MCF 10A (cell line): ENCODE data around the gene ZPBP. TPM values are rescaled to one million over a fixed set of nuclear protein-coding genes. Genes with fewer than 3 reads are reported as not detected.

ENCODE experiments used
- BruUV-seq: library from RNA; stranded (reverse); fragments of 400-500 nt; replicated peaks from 2 replicates; lab custom pipeline; 2021; lab: Mats Ljungman, UMichigan
- CTCF ChIA-PET: fragments of 300-600 bp; sonication (Branson Sonifier 250); formaldehyde crosslinking; extraction: SDS; loops from one replicate; lab custom pipeline; 2021; ENCODE audit warnings: antibody characterized with exemption, inconsistent platforms; lab: Yijun Ruan, JAX
- POLR2A ChIA-PET: fragments of 300-600, 350-650 bp; sonication (Branson Sonifier 250); formaldehyde crosslinking; extraction: SDS; loops from one replicate; lab custom pipeline; 2020; ENCODE audit warnings: antibody characterized with exemption, inconsistent platforms; lab: Yijun Ruan, JAX
- DNase-seq: peaks from one replicate; pipeline ENCODE4 v3.0.0-alpha.2; 2018; ENCODE audit not compliant: unreplicated experiment
- H3K27ac Mint-ChIP-seq: one replicate; pipeline ENCODE4 v1.8.0; 2022; ENCODE audit warnings: mild to moderate bottlenecking, low read depth, mixed read lengths; ENCODE audit not compliant: unreplicated experiment
- H3K27me3 Mint-ChIP-seq: one replicate; pipeline ENCODE4 v1.8.0; 2022; ENCODE audit warnings: mixed read lengths; ENCODE audit not compliant: insufficient read depth, unreplicated experiment
- H3K36me3 Mint-ChIP-seq: one replicate; pipeline ENCODE4 v1.8.0; 2022; ENCODE audit warnings: mild to moderate bottlenecking, moderate library complexity, mixed read lengths; ENCODE audit not compliant: insufficient read depth, unreplicated experiment
- H3K4me1 Mint-ChIP-seq: one replicate; pipeline ENCODE4 v1.8.0; 2022; ENCODE audit warnings: mixed read lengths; ENCODE audit not compliant: insufficient read depth, unreplicated experiment
- H3K4me3 Mint-ChIP-seq: one replicate; pipeline ENCODE4 v1.8.0; 2022; ENCODE audit warnings: mild to moderate bottlenecking, moderate library complexity, mixed read lengths; ENCODE audit not compliant: unreplicated experiment
- H3K9me3 Mint-ChIP-seq: one replicate; pipeline ENCODE4 v1.8.0; 2022; ENCODE audit warnings: mixed read lengths; ENCODE audit not compliant: unreplicated experiment
- intact Hi-C: fragments of 100-400 bp; cut with micrococcal nuclease; formaldehyde crosslinking; loops from 2 replicates; pipeline ENCODE4 v1.14.1; 2022
- total RNA-seq: library from RNA; stranded (reverse); gene quantifications from 2 replicates; pipeline ENCODE4 v1.2.3, GENCODE V29; 2022
- TF ChIP-seq, protein P1 (sequence below): fragments of 200-600 bp; IDR thresholded peaks from one replicate; pipeline ENCODE4 v1.8.0; 2022; ENCODE audit warnings: antibody characterized with exemption, mild to moderate bottlenecking; ENCODE audit not compliant: unreplicated experiment

The ZPBP gene
- total RNA-seq, 1 experiment from 2014 or later = not detected

DNA sequence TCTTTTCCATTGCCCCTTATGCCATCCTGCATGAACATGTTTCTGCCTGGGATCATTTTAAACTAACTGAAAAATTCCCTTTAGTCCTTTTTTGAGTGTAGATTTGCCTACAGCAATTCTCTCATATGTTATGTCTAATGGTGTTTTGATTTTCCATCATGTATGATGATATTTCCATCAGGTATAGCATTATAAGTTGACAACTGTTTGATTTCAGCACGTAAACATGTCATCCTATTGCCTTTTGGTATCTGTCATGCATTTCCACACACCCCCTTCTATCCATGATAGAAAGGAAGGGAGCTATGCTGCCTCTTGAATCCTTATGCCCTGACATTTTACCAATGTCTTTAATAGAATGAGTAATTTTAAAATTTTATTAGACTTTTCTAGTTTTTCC lies 116.8 kb downstream of the ZPBP start:
- H3K4me3 Mint-ChIP-seq = no peak overlapping the region
- TF ChIP-seq, protein P1, sequence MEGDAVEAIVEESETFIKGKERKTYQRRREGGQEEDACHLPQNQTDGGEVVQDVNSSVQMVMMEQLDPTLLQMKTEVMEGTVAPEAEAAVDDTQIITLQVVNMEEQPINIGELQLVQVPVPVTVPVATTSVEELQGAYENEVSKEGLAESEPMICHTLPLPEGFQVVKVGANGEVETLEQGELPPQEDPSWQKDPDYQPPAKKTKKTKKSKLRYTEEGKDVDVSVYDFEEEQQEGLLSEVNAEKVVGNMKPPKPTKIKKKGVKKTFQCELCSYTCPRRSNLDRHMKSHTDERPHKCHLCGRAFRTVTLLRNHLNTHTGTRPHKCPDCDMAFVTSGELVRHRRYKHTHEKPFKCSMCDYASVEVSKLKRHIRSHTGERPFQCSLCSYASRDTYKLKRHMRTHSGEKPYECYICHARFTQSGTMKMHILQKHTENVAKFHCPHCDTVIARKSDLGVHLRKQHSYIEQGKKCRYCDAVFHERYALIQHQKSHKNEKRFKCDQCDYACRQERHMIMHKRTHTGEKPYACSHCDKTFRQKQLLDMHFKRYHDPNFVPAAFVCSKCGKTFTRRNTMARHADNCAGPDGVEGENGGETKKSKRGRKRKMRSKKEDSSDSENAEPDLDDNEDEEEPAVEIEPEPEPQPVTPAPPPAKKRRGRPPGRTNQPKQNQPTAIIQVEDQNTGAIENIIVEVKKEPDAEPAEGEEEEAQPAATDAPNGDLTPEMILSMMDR = no peak
- H3K9me3 Mint-ChIP-seq = no peaks in the 10 kb centered on the region
- CTCF ChIA-PET = no interaction called here
- intact Hi-C loops = no loop called here
- H3K4me1 Mint-ChIP-seq = no peaks in the 10 kb centered on the region
- POLR2A ChIA-PET = no interaction called here
- no TSS peak for BruUV-seq
- H3K27me3 Mint-ChIP-seq = peaks cover 48% of the 10 kb centered on the region
- H3K36me3 Mint-ChIP-seq = no peaks in the 10 kb centered on the region
- no peak for DNase-seq
- no peak overlapping the region for H3K27ac Mint-ChIP-seq

GRCh38 chr7:49974035-49974434 lies 119.0 kb downstream of the ZPBP start:
- intact Hi-C loops = no loop called here
- Mint-ChIP-seq H3K27me3 (peaks cover 48% of the 10 kb centered on the region), H3K4me1 (no peaks in the 10 kb centered on the region), H3K4me3 (no peak overlapping the region), H3K36me3 (no peaks in the 10 kb centered on the region), H3K9me3 (no peaks in the 10 kb centered on the region), H3K27ac (no peak overlapping the region)
- DNase-seq = no peak
- TF ChIP-seq, protein P1 = no peak
- no TSS peak for BruUV-seq
- ChIA-PET POLR2A (no interaction called here), CTCF (interaction anchor here (0.6 kb wide), 1 partner anchor 603 kb away, joined by 3 read pairs; no protein-coding TSS in a partner anchor)

GRCh38 chr7:49937608-49938007 lies 155.4 kb downstream of the ZPBP start:
- peaks cover 17% of the 10 kb centered on the region for H3K9me3 Mint-ChIP-seq
- no peaks in the 10 kb centered on the region for H3K4me1 Mint-ChIP-seq
- no peak for DNase-seq
- H3K27me3 Mint-ChIP-seq = peaks cover 17% of the 10 kb centered on the region
- TF ChIP-seq, protein P1 = no peak
- intact Hi-C loops = no loop called here
- CTCF ChIA-PET = no interaction called here
- POLR2A ChIA-PET = no interaction called here
- H3K27ac Mint-ChIP-seq = no peak overlapping the region
- H3K36me3 Mint-ChIP-seq = no peaks in the 10 kb centered on the region
- no TSS peak for BruUV-seq
- no peak overlapping the region for H3K4me3 Mint-ChIP-seq

DNA sequence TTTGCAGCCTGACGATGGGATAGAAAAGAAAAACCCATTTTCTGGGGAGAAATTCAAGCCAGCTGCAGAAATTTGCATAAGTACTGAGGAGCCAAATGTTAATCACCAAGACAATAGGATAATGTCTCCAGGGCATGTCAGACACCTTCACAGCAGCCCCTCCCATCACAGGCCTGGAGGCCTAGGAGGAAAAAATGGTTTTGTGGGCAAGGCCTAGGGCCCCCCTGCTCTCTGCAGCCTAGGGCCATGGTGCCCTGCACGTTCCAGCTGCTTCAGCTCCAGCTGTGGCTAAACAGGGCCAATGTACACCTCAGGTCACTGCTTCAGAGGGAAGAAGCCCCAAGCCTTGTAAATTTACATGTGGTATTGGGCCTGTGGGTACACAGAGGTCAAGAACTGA lies 161.4 kb downstream of the ZPBP start:
- Mint-ChIP-seq H3K27me3 (peaks cover 15% of the 10 kb centered on the region), H3K4me3 (no peak overlapping the region), H3K27ac (no peak overlapping the region), H3K36me3 (no peaks in the 10 kb centered on the region), H3K9me3 (peaks cover 6% of the 10 kb centered on the region), H3K4me1 (no peaks in the 10 kb centered on the region)
- BruUV-seq = no TSS peak
- ChIA-PET CTCF (interaction anchor here (0.5 kb wide), 1 partner anchor 273 kb away, joined by 4 read pairs; no protein-coding TSS in a partner anchor), POLR2A (no interaction called here)
- intact Hi-C loops = no loop called here
- TF ChIP-seq, protein P1 = no peak
- no peak for DNase-seq
